Keratinocyte (primary cell): ENCODE measurements around the gene STEAP2.

Experiments
- EZH2 ChIP-seq: IDR thresholded peaks from one replicate; pipeline ENCODE4 v1.6.1; 2012; ENCODE audit warnings: inconsistent platforms, mild to moderate bottlenecking, low read length, moderate library complexity
- TF ChIP-seq, protein P1 (sequence below), 3 experiments: IDR thresholded peaks in 1 of 3; conservative IDR thresholded peaks in 1 of 3; optimal IDR thresholded peaks in 1 of 3; 2 replicates in 2 of 3; 3 replicates in 1 of 3; pipeline versions ENCODE3 to v1.5.1; 2011; ENCODE audit warnings: low read length in 3 of 3, mild to moderate bottlenecking in 3 of 3, moderate library complexity in 2 of 3, control low read depth in 1 of 3, inconsistent platforms in 1 of 3; ENCODE audit not compliant: insufficient read depth in 2 of 3; ENCODE audit errors: extremely low read depth in 1 of 3

DNA sequence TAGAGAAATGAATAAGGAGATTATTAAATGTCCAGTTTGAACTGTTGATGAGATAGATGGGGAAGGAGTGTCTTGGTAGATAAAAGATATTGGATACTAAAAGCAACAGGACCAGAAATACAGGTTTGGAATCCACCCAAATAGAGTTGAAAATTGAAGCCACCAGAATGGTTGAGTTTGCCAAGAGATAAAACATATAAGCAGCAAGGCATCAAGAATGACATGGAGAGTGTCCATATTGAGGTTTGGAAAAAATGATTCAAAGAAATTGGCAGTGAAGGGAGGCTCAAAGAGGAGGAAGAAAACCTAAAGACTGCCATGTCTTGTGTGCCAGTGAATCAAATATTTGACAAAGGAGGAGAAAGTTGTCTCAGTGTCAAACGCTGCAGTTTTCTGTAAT lies 57.6 kb downstream of the STEAP2 start:
- TF ChIP-seq, protein P1, sequence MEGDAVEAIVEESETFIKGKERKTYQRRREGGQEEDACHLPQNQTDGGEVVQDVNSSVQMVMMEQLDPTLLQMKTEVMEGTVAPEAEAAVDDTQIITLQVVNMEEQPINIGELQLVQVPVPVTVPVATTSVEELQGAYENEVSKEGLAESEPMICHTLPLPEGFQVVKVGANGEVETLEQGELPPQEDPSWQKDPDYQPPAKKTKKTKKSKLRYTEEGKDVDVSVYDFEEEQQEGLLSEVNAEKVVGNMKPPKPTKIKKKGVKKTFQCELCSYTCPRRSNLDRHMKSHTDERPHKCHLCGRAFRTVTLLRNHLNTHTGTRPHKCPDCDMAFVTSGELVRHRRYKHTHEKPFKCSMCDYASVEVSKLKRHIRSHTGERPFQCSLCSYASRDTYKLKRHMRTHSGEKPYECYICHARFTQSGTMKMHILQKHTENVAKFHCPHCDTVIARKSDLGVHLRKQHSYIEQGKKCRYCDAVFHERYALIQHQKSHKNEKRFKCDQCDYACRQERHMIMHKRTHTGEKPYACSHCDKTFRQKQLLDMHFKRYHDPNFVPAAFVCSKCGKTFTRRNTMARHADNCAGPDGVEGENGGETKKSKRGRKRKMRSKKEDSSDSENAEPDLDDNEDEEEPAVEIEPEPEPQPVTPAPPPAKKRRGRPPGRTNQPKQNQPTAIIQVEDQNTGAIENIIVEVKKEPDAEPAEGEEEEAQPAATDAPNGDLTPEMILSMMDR (optimal IDR thresholded peaks at IDR 0.05 in 1 of 3, IDR thresholded peaks at IDR 0.05 in 1 of 3, conservative IDR thresholded peaks at IDR 0.05 in 1 of 3; ENCODE audit: extremely low read depth in 1 of 3, insufficient read depth in 2 of 3, low read length in 3 of 3) = no peak
- TF ChIP-seq EZH2 = no peak
